B cell (primary cell): Measurements from ENCODE around the gene SEC61B. TPM values are rescaled to one million over a fixed set of nuclear protein-coding genes. Genes with fewer than 3 reads are reported as not detected.

Source experiments
- ATAC-seq: fragments of 200-7000 bp; cut with Tn5 transposase; one replicate; pipeline ENCODE4 v1.10.0; 2021; ENCODE audit warnings: low read depth, mild to moderate bottlenecking, moderate number of reproducible peaks, moderate library complexity
- CTCF ChIA-PET: fragments of 350-600 bp; sonication (Branson Sonifier 250); formaldehyde crosslinking; loops from one replicate; lab custom pipeline; 2021; ENCODE audit warnings: antibody characterized with exemption, inconsistent platforms; lab: Charles Lee
- POLR2A ChIA-PET: fragments of 350-600 bp; sonication (Branson Sonifier 250); formaldehyde crosslinking; loops from one replicate; lab custom pipeline; 2021; ENCODE audit warnings: antibody characterized with exemption; lab: Charles Lee
- DNase-seq: peaks from one replicate; pipeline ENCODE4 v3.0.0; 2013
- H2AFZ ChIP-seq: 2 replicates; pipeline ENCODE4 v1.6.1; 2012; ENCODE audit warnings: mild to moderate bottlenecking, low read depth, low read length; ENCODE audit not compliant: insufficient read depth, poor library complexity, severe bottlenecking
- H3K27ac ChIP-seq, 2 donors: 1 replicate in 1 of 2; 2 replicates in 1 of 2; pipeline ENCODE4 v1.5.1; 2012 to 2013; ENCODE audit warnings: low read length in 2 of 2, mild to moderate bottlenecking in 2 of 2, moderate library complexity in 1 of 2
- H3K27me3 ChIP-seq, 4 experiments: fragments of 200-600 bp in 1 of 4; sonication (generic) in 1 of 4; replicated peaks in 1 of 4; 1 replicate in 2 of 4; 2 replicates in 2 of 4; pipeline versions ENCODE4 v1.6.1 to v1.7.0; 2013 to 2016; ENCODE audit warnings: low read length in 3 of 4, mild to moderate bottlenecking in 2 of 4, mixed read lengths in 1 of 4, moderate library complexity in 1 of 4; ENCODE audit not compliant: insufficient read depth in 4 of 4, control insufficient read depth in 3 of 4; ENCODE audit errors: control extremely low read depth in 1 of 4
- H3K36me3 ChIP-seq, 2 experiments: replicated peaks in 1 of 2; 1 replicate in 1 of 2; 2 replicates in 1 of 2; pipeline versions ENCODE4 v1.6.1 to v1.7.1; 2013; ENCODE audit warnings: low read length in 1 of 2; ENCODE audit not compliant: insufficient read depth in 2 of 2, control insufficient read depth in 1 of 2; ENCODE audit errors: control extremely low read depth in 1 of 2, extremely low read depth in 1 of 2
- H3K4me1 ChIP-seq, 2 donors: fragments of 200-600 bp in 1 of 2; sonication (generic) in 1 of 2; 1 replicate in 1 of 2; 2 replicates in 1 of 2; pipeline versions ENCODE4 v1.5.1 to v1.6.1; 2013 to 2017; ENCODE audit warnings: low read length in 2 of 2; ENCODE audit not compliant: control insufficient read depth in 2 of 2, insufficient read depth in 2 of 2
- H3K4me2 ChIP-seq: replicated peaks from 2 replicates; pipeline ENCODE3; 2012; ENCODE audit warnings: mild to moderate bottlenecking, low read depth, low read length; ENCODE audit not compliant: poor library complexity, severe bottlenecking
- H3K4me3 ChIP-seq, 5 experiments: fragments of 200-600 bp in 1 of 5; sonication (generic) in 1 of 5; 1 replicate in 3 of 5; 2 replicates in 2 of 5; pipeline versions ENCODE4 v1.5.1 to v1.7.0; 2011 to 2016; ENCODE audit warnings: low read length in 4 of 5, mild to moderate bottlenecking in 4 of 5, low read depth in 2 of 5, control low read depth in 1 of 5, moderate library complexity in 1 of 5; ENCODE audit not compliant: insufficient read depth in 1 of 5; ENCODE audit errors: control extremely low read depth in 1 of 5, extremely low read depth in 1 of 5
- H3K79me2 ChIP-seq: fragments of 200-600 bp; sonication (generic); one replicate; pipeline ENCODE4 v1.6.0; 2016; ENCODE audit warnings: low read length; ENCODE audit not compliant: control insufficient read depth, insufficient read depth
- H3K9ac ChIP-seq: fragments of 200-600 bp; sonication (generic); 2 replicates; pipeline ENCODE4 v1.6.1; 2017; ENCODE audit warnings: mild to moderate bottlenecking, low read length, moderate library complexity
- H3K9me3 ChIP-seq, 3 donors: one replicate each; pipeline versions ENCODE4 v1.6.1 to v1.7.1; 2013; ENCODE audit warnings: low read length in 2 of 3; ENCODE audit not compliant: control insufficient read depth in 2 of 3, insufficient read depth in 1 of 3; ENCODE audit errors: control extremely low read depth in 1 of 3
- H4K20me1 ChIP-seq: 2 replicates; pipeline ENCODE4 v1.6.0; 2012; ENCODE audit warnings: mild to moderate bottlenecking, low read length; ENCODE audit not compliant: insufficient read depth, control insufficient read depth, poor library complexity, severe bottlenecking
- H3K27ac Mint-ChIP-seq: one replicate; pipeline ENCODE4 v1.8.0; 2021; ENCODE audit warnings: mixed read lengths
- H3K27me3 Mint-ChIP-seq: one replicate; pipeline ENCODE4 v1.8.0; 2021; ENCODE audit warnings: mixed read lengths
- H3K4me1 Mint-ChIP-seq: one replicate; pipeline ENCODE4 v1.8.0; 2021; ENCODE audit warnings: mixed read lengths
- H3K4me3 Mint-ChIP-seq: one replicate; pipeline ENCODE4 v1.8.0; 2021; ENCODE audit warnings: mixed read lengths
- H3K9me3 Mint-ChIP-seq: one replicate; pipeline ENCODE4 v1.8.0; 2022; ENCODE audit warnings: mixed read lengths; ENCODE audit not compliant: insufficient read depth
- EZH2 ChIP-seq: IDR thresholded peaks from 2 replicates; pipeline ENCODE4 v1.6.1; 2012; ENCODE audit warnings: borderline replicate concordance, low read depth, mild to moderate bottlenecking, moderate library complexity, low read length; ENCODE audit not compliant: insufficient read depth, poor library complexity, severe bottlenecking
- WGBS: methylation state at CpG from one replicate; pipeline ENCODE4 v1.1.5; 2013; ENCODE audit warnings: missing lambda C conversion rate; ENCODE audit not compliant: insufficient coverage; 5-methylcytosine and 5-hydroxymethylcytosine counted together
- intact Hi-C: fragments of 100-400 bp; cut with micrococcal nuclease; formaldehyde crosslinking; loops from one replicate; pipeline ENCODE4 v1.10.0; 2022
- polyA plus RNA-seq: library from polyadenylated mRNA; depleted of rRNA; stranded (reverse); fragments of >200 nt; gene quantifications from 2 replicates; pipeline ENCODE4 v1.2.3, GENCODE V29; 2012
- small RNA-seq: library from RNA; depleted of rRNA; stranded (forward); fragments of <200 nt; gene quantifications from one replicate; pipeline ENCODE3, GENCODE V24; 2012; ENCODE audit warnings: low replicate concordance, low read depth; ENCODE audit not compliant: insufficient read length
- total RNA-seq, 2 donors: library from RNA; stranded (reverse); fragments of 120-200 nt in 1 of 2; gene quantifications; 1 replicate in 1 of 2; 2 replicates in 1 of 2; pipeline versions ENCODE4 v1.2.3 to v1.2.4, GENCODE V29; 2013 to 2022
- TF ChIP-seq, protein P1 (sequence below): fragments of 200-600 bp; IDR thresholded peaks from one replicate; pipeline ENCODE4 v1.8.0; 2022; ENCODE audit warnings: antibody characterized with exemption, mild to moderate bottlenecking

Gene SEC61B
- total and polyA plus RNA-seq, 2 donors (not counting 1 experiment from before 2014, with no cell fraction given): 70.2 to 92.1 TPM

DNA sequence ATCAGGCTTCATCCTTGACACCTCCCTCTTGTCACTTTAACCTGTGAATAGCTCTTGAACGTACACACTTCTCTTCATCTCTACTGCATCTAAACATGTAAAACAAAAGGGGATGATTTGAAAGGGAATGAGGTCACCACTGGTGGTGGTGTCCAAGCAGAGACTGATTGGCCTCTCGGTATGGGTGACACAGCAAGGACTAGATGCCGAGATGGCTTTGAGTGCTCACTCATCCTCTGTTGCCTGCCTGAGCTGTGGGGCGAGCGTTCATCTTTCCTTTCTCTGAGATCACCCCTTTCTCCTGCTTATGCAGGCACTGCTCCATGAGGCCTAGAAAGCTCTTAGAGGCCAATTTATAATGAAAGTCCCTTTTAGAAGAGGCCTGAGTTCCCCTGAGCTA is 51.9 kb downstream of the SEC61B start:
- Histone ChIP-seq H3K4me1 (no peaks in the 10 kb centered on the region), H4K20me1 (no peaks in the 10 kb centered on the region), H3K36me3 (no peaks in the 10 kb centered on the region), H3K27me3 (no peaks in the 10 kb centered on the region), H3K4me2 (no peak overlapping the region), H3K4me3 (no peak overlapping the region), H3K9ac (no peak overlapping the region), H3K9me3 (no peaks in the 10 kb centered on the region), H2AFZ (no peak overlapping the region), H3K27ac (no peak overlapping the region), H3K79me2 (no peaks in the 10 kb centered on the region)
- H3K27ac Mint-ChIP-seq: no peak overlapping the region
- no peak overlapping the region for H3K4me3 Mint-ChIP-seq
- ATAC-seq (no peak), DNase-seq (no peak)
- POLR2A ChIA-PET: no interaction called here
- H3K4me1 Mint-ChIP-seq: no peaks in the 10 kb centered on the region
- intact Hi-C loops: no loop called here
- H3K27me3 Mint-ChIP-seq: peaks cover 3% of the 10 kb centered on the region
- no peaks in the 10 kb centered on the region for H3K9me3 Mint-ChIP-seq
- CTCF ChIA-PET: interaction anchor here (2.0 kb wide), 1 partner anchor 9 kb away, joined by 10 read pairs; no protein-coding TSS in a partner anchor
- no peak for TF ChIP-seq EZH2
- TF ChIP-seq, protein P1, sequence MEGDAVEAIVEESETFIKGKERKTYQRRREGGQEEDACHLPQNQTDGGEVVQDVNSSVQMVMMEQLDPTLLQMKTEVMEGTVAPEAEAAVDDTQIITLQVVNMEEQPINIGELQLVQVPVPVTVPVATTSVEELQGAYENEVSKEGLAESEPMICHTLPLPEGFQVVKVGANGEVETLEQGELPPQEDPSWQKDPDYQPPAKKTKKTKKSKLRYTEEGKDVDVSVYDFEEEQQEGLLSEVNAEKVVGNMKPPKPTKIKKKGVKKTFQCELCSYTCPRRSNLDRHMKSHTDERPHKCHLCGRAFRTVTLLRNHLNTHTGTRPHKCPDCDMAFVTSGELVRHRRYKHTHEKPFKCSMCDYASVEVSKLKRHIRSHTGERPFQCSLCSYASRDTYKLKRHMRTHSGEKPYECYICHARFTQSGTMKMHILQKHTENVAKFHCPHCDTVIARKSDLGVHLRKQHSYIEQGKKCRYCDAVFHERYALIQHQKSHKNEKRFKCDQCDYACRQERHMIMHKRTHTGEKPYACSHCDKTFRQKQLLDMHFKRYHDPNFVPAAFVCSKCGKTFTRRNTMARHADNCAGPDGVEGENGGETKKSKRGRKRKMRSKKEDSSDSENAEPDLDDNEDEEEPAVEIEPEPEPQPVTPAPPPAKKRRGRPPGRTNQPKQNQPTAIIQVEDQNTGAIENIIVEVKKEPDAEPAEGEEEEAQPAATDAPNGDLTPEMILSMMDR: no peak
- 100% methylated on average over 3 of the region's 5 CpGs for WGBS

DNA sequence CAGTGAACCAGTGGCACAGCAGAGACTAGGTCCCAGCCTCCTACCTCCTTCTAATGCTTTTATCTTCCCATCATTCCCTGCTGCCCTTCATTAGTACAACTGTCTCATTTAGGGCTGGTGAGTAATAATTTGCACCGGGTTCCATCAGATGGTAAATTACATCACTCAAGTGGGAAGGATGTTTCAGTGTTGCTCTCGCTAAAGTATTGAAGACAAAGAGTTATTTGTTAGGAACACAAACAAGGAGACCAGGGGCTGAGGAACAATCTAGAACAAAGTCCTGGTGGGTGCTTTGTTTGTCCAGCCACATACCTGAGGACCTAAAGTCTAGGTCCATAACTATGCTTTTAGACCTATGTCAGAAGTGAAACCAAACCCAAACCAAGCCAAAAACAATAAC is 52.4 kb downstream of the SEC61B start:
- Mint-ChIP-seq H3K27ac (no peak overlapping the region), H3K27me3 (peaks cover 3% of the 10 kb centered on the region), H3K4me3 (no peak overlapping the region), H3K4me1 (no peaks in the 10 kb centered on the region), H3K9me3 (no peaks in the 10 kb centered on the region)
- ChIA-PET POLR2A (no interaction called here), CTCF (interaction anchor here (2.0 kb wide), 1 partner anchor 9 kb away, joined by 10 read pairs; no protein-coding TSS in a partner anchor)
- ATAC-seq: no peak
- Histone ChIP-seq H3K27me3 (no peaks in the 10 kb centered on the region), H3K9me3 (no peaks in the 10 kb centered on the region), H3K36me3 (no peaks in the 10 kb centered on the region), H3K27ac (no peak overlapping the region), H3K79me2 (no peaks in the 10 kb centered on the region), H4K20me1 (no peaks in the 10 kb centered on the region), H3K4me2 (no peak overlapping the region), H3K4me1 (no peaks in the 10 kb centered on the region), H3K4me3 (no peak overlapping the region), H3K9ac (no peak overlapping the region), H2AFZ (no peak overlapping the region)
- no CpG with 5 or more reads among the region's 2 CpGs for WGBS
- no peak for TF ChIP-seq EZH2
- TF ChIP-seq, protein P1: no peak
- intact Hi-C loops: no loop called here
- DNase-seq: no peak

Small RNA genes lying within 50 kb of the gene (small RNA-seq; reads per million reads assigned to genes)
- not detected for gene RN7SL794P

Other genes starting within 250 kb of the SEC61B start
- 60.7 TPM in 2 replicates for gene TGFBR1, start 117.2 kb upstream of the SEC61B start, total RNA-seq
- gene TGFBR1, start 117.2 kb upstream of the SEC61B start, polyA plus RNA-seq: 3.0 and 6.9 TPM in 2 replicates
- gene ALG2, start 340 bp upstream of the SEC61B start, total RNA-seq: 42.6 and 46.3 TPM in 2 replicates
- 14.3 and 21.5 TPM in 2 replicates for gene ALG2, start 340 bp upstream of the SEC61B start, polyA plus RNA-seq